Endothelial cell of umbilical vein (primary cell): ENCODE data around the gene PRX. TPM values are rescaled to one million over a fixed set of nuclear protein-coding genes. Genes with fewer than 3 reads are reported as not detected.

Experiments used
- BruUV-seq: library from RNA; stranded (reverse); fragments of 400-500 nt; replicated peaks from 2 replicates; lab custom pipeline; 2021; lab: Mats Ljungman, UMichigan
- CTCF ChIA-PET: fragments of 300-600, 350-600 bp; sonication (Branson Sonifier 250); formaldehyde crosslinking; loops from one replicate; lab custom pipeline; 2021; ENCODE audit warnings: antibody characterized with exemption, inconsistent platforms; lab: Charles Lee
- POLR2A ChIA-PET: fragments of 300-600, 350-600 bp; sonication (Branson Sonifier 250); formaldehyde crosslinking; loops from one replicate; lab custom pipeline; 2021; ENCODE audit warnings: antibody characterized with exemption, inconsistent platforms; lab: Charles Lee
- DNase-seq: peaks from one replicate; pipeline ENCODE4 v3.0.0-alpha.2; 2011; ENCODE audit warnings: low read depth, low spot score
- FAIRE-seq: peaks from 2 replicates; lab custom pipeline; 2011; peaks lifted over from hg19 to GRCh38; lab: Jason Lieb, UNC
- H2AFZ ChIP-seq: 2 replicates; pipeline ENCODE4 v1.6.0; 2012; ENCODE audit warnings: low read depth, low read length, control low read depth, inconsistent platforms
- H3K27ac ChIP-seq: 2 replicates; pipeline ENCODE4 v1.5.1; 2011; ENCODE audit warnings: low read depth, mild to moderate bottlenecking, control low read depth, low read length, moderate library complexity; ENCODE audit not compliant: insufficient read depth
- H3K27me3 ChIP-seq, 2 experiments: 2 replicates each; pipeline versions ENCODE4 v1.6.0 to v1.6.1; 2011; ENCODE audit warnings: low read length in 2 of 2, mixed read lengths in 1 of 2; ENCODE audit not compliant: control insufficient read depth in 2 of 2, insufficient read depth in 2 of 2
- H3K36me3 ChIP-seq, 2 experiments: 2 replicates in 1 of 2; 3 replicates in 1 of 2; pipeline ENCODE4 v1.5.1; 2011; ENCODE audit warnings: low read length in 2 of 2, mild to moderate bottlenecking in 1 of 2, moderate library complexity in 1 of 2; ENCODE audit not compliant: control insufficient read depth in 2 of 2, insufficient read depth in 2 of 2; ENCODE audit errors: extremely low read depth in 1 of 2
- H3K4me1 ChIP-seq: 3 replicates; pipeline ENCODE4 v1.5.1; 2011; ENCODE audit warnings: mild to moderate bottlenecking, low read length; ENCODE audit not compliant: control insufficient read depth, insufficient read depth; ENCODE audit errors: extremely low read depth
- H3K4me2 ChIP-seq: 2 replicates; pipeline ENCODE4 v1.6.1; 2011; ENCODE audit warnings: low read length, control low read depth, mixed read lengths; ENCODE audit not compliant: insufficient read depth
- H3K4me3 ChIP-seq, 3 experiments: fragments of 200-600 bp in 1 of 3; sonication (generic), shearing (Covaris generic) in 1 of 3; replicated peaks in 1 of 3; 2 replicates each; pipeline ENCODE4 v1.5.1; 2011 to 2016; ENCODE audit warnings: control low read depth in 3 of 3, low read length in 3 of 3, mild to moderate bottlenecking in 2 of 3, inconsistent platforms in 1 of 3, low read depth in 1 of 3, moderate library complexity in 1 of 3; ENCODE audit not compliant: insufficient read depth in 1 of 3
- H3K79me2 ChIP-seq: 2 replicates; pipeline ENCODE4 v1.6.0; 2012; ENCODE audit warnings: low read length, inconsistent platforms; ENCODE audit not compliant: control insufficient read depth, insufficient read depth
- H3K9ac ChIP-seq: replicated peaks from 2 replicates; pipeline ENCODE3; 2011; ENCODE audit warnings: low read length, control low read depth; ENCODE audit not compliant: insufficient read depth; ENCODE audit errors: extremely low read depth
- H3K9me1 ChIP-seq: replicated peaks from 3 replicates; pipeline ENCODE4 v1.6.0; 2011; ENCODE audit warnings: mild to moderate bottlenecking, low read length; ENCODE audit not compliant: control insufficient read depth, insufficient read depth; ENCODE audit errors: extremely low read depth
- H3K9me3 ChIP-seq: replicated peaks from 2 replicates; pipeline ENCODE4 v1.5.1; 2012; ENCODE audit warnings: low read length, inconsistent platforms; ENCODE audit not compliant: control insufficient read depth, insufficient read depth
- H4K20me1 ChIP-seq: replicated peaks from 2 replicates; pipeline ENCODE3; 2011; ENCODE audit warnings: mild to moderate bottlenecking, low read length; ENCODE audit not compliant: control insufficient read depth, insufficient read depth; ENCODE audit errors: extremely low read depth
- CTCF ChIP-seq, 2 donors: IDR thresholded peaks; 1 replicate in 1 of 2; 2 replicates in 1 of 2; pipeline ENCODE4 v1.5.1; 2011; ENCODE audit warnings: low read length in 2 of 2, mild to moderate bottlenecking in 2 of 2, moderate library complexity in 2 of 2, control low read depth in 1 of 2, inconsistent platforms in 1 of 2, low read depth in 1 of 2; ENCODE audit not compliant: insufficient read depth in 1 of 2; ENCODE audit errors: extremely low read depth in 1 of 2
- FOS ChIP-seq: IDR thresholded peaks from 2 replicates; pipeline ENCODE4 v1.6.1; 2011; ENCODE audit warnings: mild to moderate bottlenecking, low read length, moderate library complexity, borderline replicate concordance; ENCODE audit not compliant: insufficient read depth
- GATA2 ChIP-seq: IDR thresholded peaks from 2 replicates; pipeline ENCODE4 v1.7.0; 2011; ENCODE audit warnings: low read depth, mild to moderate bottlenecking, moderate library complexity, mixed read lengths, low read length; ENCODE audit not compliant: insufficient read length, insufficient read depth
- JUN ChIP-seq: IDR thresholded peaks from 2 replicates; pipeline ENCODE4 v1.6.1; 2011; ENCODE audit warnings: borderline replicate concordance, low read depth; ENCODE audit not compliant: insufficient read length, insufficient read depth
- POLR2A ChIP-seq: IDR thresholded peaks from 2 replicates; pipeline ENCODE4 v1.6.1; 2012; ENCODE audit warnings: low read depth, mild to moderate bottlenecking, control low read depth, low read length
- dilution Hi-C: fragments of 300-500 bp; cut with MboI; formaldehyde crosslinking; loops from one replicate; pipeline ENCODE4 v1.15.0; 2019; ENCODE audit warnings: low sequenced_read_pairs; ENCODE audit not compliant: extremely low pct_ligation_motif_present
- intact Hi-C: fragments of 100-400 bp; cut with micrococcal nuclease; formaldehyde crosslinking; loops from one replicate; pipeline ENCODE4 v1.10.0; 2022
- polyA plus RNA-seq, 4 experiments: library from polyadenylated mRNA; depleted of rRNA in 3 of 4; stranded (reverse) in 3 of 4; unstranded in 1 of 4; fragments of >200 nt; gene quantifications; 2 replicates each; pipeline versions ENCODE4 v1.2.1 to v1.2.3, GENCODE V29; 2011 to 2012; ENCODE audit warnings: missing spikeins in 1 of 4
- total RNA-seq: library from RNA; stranded (reverse); gene quantifications from 2 replicates; pipeline ENCODE4 v1.2.3, GENCODE V29; 2021

The PRX gene
- total and polyA plus RNA-seq, 2 donors (not counting 3 experiments of a cell fraction or from before 2014, with no cell fraction given), result 0.80 to 1.3 TPM

GRCh38 chr19:40366697-40367561, 46.2 kb downstream of the PRX start:
- dilution Hi-C loops, result no loop called here
- H3K27me3 ChIP-seq, result no peaks in the 10 kb centered on the region
- H3K9me3 ChIP-seq, result no peaks in the 10 kb centered on the region
- H3K4me2 ChIP-seq, result no peak overlapping the region
- intact Hi-C loops, result loop anchor here (5.0 kb wide), 1 partner anchor 35 kb away; no protein-coding TSS in a partner anchor
- DNase-seq (no peak), FAIRE-seq (no peak)
- no peaks in the 10 kb centered on the region for H3K79me2 ChIP-seq
- peaks cover 3% of the 10 kb centered on the region for H3K4me1 ChIP-seq
- no peaks in the 10 kb centered on the region for H4K20me1 ChIP-seq
- peaks cover 0 to 9% of the 10 kb centered on the region in 2 experiments for H3K36me3 ChIP-seq
- H3K4me3 ChIP-seq, result no peak overlapping the region
- H3K9me1 ChIP-seq, result no peaks in the 10 kb centered on the region
- H3K9ac ChIP-seq, result no peak overlapping the region
- ChIA-PET CTCF (no interaction called here), POLR2A (no interaction called here)
- no peak for TF ChIP-seq FOS
- no peak for TF ChIP-seq JUN
- no peak for TF ChIP-seq GATA2
- TF ChIP-seq CTCF (IDR thresholded peaks at IDR 0.05; ENCODE audit: extremely low read depth in 1 of 2, insufficient read depth in 1 of 2, low read depth in 1 of 2, low read length in 2 of 2), result no peak
- TF ChIP-seq POLR2A, result no peak
- BruUV-seq, result no TSS peak
- H3K27ac ChIP-seq, result no peak overlapping the region
- H2AFZ ChIP-seq, result no peak overlapping the region
